ENCODE measurements around the gene TTC7B. TPM values are rescaled to one million over a fixed set of nuclear protein-coding genes. Genes with fewer than 3 reads are reported as not detected.

Gene TTC7B
- total RNA-seq, 2 experiments from 2014 or later, result 8.8 to 9.5 TPM

GRCh38 chr14:90655829-90656228, 160.4 kb downstream of the TTC7B start:
- DNase-seq, result no peak
- Mint-ChIP-seq H3K27ac (no peak overlapping the region), H3K36me3 (ENCODE audit: low read depth) (no peaks in the 10 kb centered on the region), H3K4me3 (no peak overlapping the region), H3K9me3 (no peaks in the 10 kb centered on the region), H3K4me1 (peaks cover 9% of the 10 kb centered on the region), H3K27me3 (no peaks in the 10 kb centered on the region)
- ChIA-PET POLR2A (no interaction called here), CTCF (no interaction called here)

GRCh38 chr14:90654831-90655276, 161.4 kb downstream of the TTC7B start:
- H3K27me3 Mint-ChIP-seq, result no peaks in the 10 kb centered on the region
- POLR2A ChIA-PET, result no interaction called here
- H3K9me3 Mint-ChIP-seq, result no peaks in the 10 kb centered on the region

GRCh38 chr14:90652626-90653025, 163.6 kb downstream of the TTC7B start:
- DNase-seq, result no peak
- ChIA-PET CTCF (interaction anchor here (0.9 kb wide), 1 partner anchor 9 kb away, joined by 3 read pairs; no protein-coding TSS in a partner anchor), POLR2A (no interaction called here)
- H3K36me3 Mint-ChIP-seq (ENCODE audit: low read depth), result no peaks in the 10 kb centered on the region
- H3K4me3 Mint-ChIP-seq, result no peak overlapping the region
- no peaks in the 10 kb centered on the region for H3K4me1 Mint-ChIP-seq
- H3K27me3 Mint-ChIP-seq, result no peaks in the 10 kb centered on the region
- H3K9me3 Mint-ChIP-seq, result no peaks in the 10 kb centered on the region
- no peak overlapping the region for H3K27ac Mint-ChIP-seq

More at GRCh38 chr14:90654831-90655276, 161.4 kb downstream of the TTC7B start:
- H3K36me3 Mint-ChIP-seq (ENCODE audit: low read depth), result no peaks in the 10 kb centered on the region
- H3K4me3 Mint-ChIP-seq, result no peak overlapping the region
- CTCF ChIA-PET, result no interaction called here
- H3K4me1 Mint-ChIP-seq, result peaks cover 9% of the 10 kb centered on the region
- H3K27ac Mint-ChIP-seq, result no peak overlapping the region
- DNase-seq, result no peak

- POLR2A ChIA-PET, result no interaction called here
- CTCF ChIA-PET, result interaction anchor here (0.9 kb wide), 1 partner anchor 9 kb away, joined by 3 read pairs; no protein-coding TSS in a partner anchor
- Mint-ChIP-seq H3K27me3 (no peaks in the 10 kb centered on the region), H3K4me1 (no peaks in the 10 kb centered on the region), H3K36me3 (ENCODE audit: low read depth) (no peaks in the 10 kb centered on the region), H3K9me3 (no peaks in the 10 kb centered on the region), H3K27ac (no peak overlapping the region), H3K4me3 (no peak overlapping the region)
- DNase-seq, result no peak
Observed at GRCh38 chr14:90651976-90652560, 164.2 kb downstream of the TTC7B start.

- POLR2A ChIA-PET, result no interaction called here
Observed at GRCh38 chr14:90651271-90651804, 164.9 kb downstream of the TTC7B start.

GRCh38 chr14:90649557-90650135, 166.6 kb downstream of the TTC7B start:
- POLR2A ChIA-PET, result no interaction called here
- Mint-ChIP-seq H3K27me3 (no peaks in the 10 kb centered on the region), H3K27ac (no peak overlapping the region), H3K36me3 (ENCODE audit: low read depth) (no peaks in the 10 kb centered on the region), H3K4me3 (no peak overlapping the region), H3K9me3 (no peaks in the 10 kb centered on the region), H3K4me1 (no peaks in the 10 kb centered on the region)
- DNase-seq, result no peak
- CTCF ChIA-PET, result no interaction called here

More at GRCh38 chr14:90651271-90651804, 164.9 kb downstream of the TTC7B start:
- no peaks in the 10 kb centered on the region for H3K9me3 Mint-ChIP-seq
- H3K27ac Mint-ChIP-seq, result no peak overlapping the region
- no peaks in the 10 kb centered on the region for H3K4me1 Mint-ChIP-seq
- CTCF ChIA-PET, result no interaction called here
- no peaks in the 10 kb centered on the region for H3K36me3 Mint-ChIP-seq (ENCODE audit: low read depth)
- H3K4me3 Mint-ChIP-seq, result no peak overlapping the region
- DNase-seq, result no peak
- H3K27me3 Mint-ChIP-seq, result no peaks in the 10 kb centered on the region

GRCh38 chr14:90649083-90649482, 167.1 kb downstream of the TTC7B start:
- no peaks in the 10 kb centered on the region for H3K27me3 Mint-ChIP-seq
- no peaks in the 10 kb centered on the region for H3K9me3 Mint-ChIP-seq
- no peak for DNase-seq
- no peaks in the 10 kb centered on the region for H3K36me3 Mint-ChIP-seq (ENCODE audit: low read depth)
- no peaks in the 10 kb centered on the region for H3K4me1 Mint-ChIP-seq
- H3K27ac Mint-ChIP-seq, result no peak overlapping the region
- no peak overlapping the region for H3K4me3 Mint-ChIP-seq
- POLR2A ChIA-PET, result no interaction called here
- CTCF ChIA-PET, result no interaction called here

- no peak for DNase-seq
- no peaks in the 10 kb centered on the region for H3K9me3 Mint-ChIP-seq
- ChIA-PET CTCF (no interaction called here), POLR2A (interaction anchor here (0.6 kb wide), 1 partner anchor 18 kb away, joined by 3 read pairs; no protein-coding TSS in a partner anchor)
- H3K4me1 Mint-ChIP-seq, result no peaks in the 10 kb centered on the region
- H3K27ac Mint-ChIP-seq, result no peak overlapping the region
- no peaks in the 10 kb centered on the region for H3K36me3 Mint-ChIP-seq (ENCODE audit: low read depth)
- H3K27me3 Mint-ChIP-seq, result no peaks in the 10 kb centered on the region
- no peak overlapping the region for H3K4me3 Mint-ChIP-seq
Observed at GRCh38 chr14:90648421-90648820, 167.8 kb downstream of the TTC7B start.

GRCh38 chr14:90647473-90648005, 168.7 kb downstream of the TTC7B start:
- Mint-ChIP-seq H3K4me1 (no peaks in the 10 kb centered on the region), H3K27ac (no peak overlapping the region), H3K4me3 (no peak overlapping the region), H3K27me3 (no peaks in the 10 kb centered on the region), H3K9me3 (no peaks in the 10 kb centered on the region), H3K36me3 (ENCODE audit: low read depth) (no peaks in the 10 kb centered on the region)
- POLR2A ChIA-PET, result no interaction called here
- CTCF ChIA-PET, result no interaction called here
- no peak for DNase-seq

GRCh38 chr14:90645842-90646443, 170.3 kb downstream of the TTC7B start:
- Mint-ChIP-seq H3K4me1 (no peaks in the 10 kb centered on the region), H3K27me3 (no peaks in the 10 kb centered on the region), H3K9me3 (no peaks in the 10 kb centered on the region), H3K36me3 (ENCODE audit: low read depth) (no peaks in the 10 kb centered on the region), H3K4me3 (no peak overlapping the region), H3K27ac (no peak overlapping the region)
- CTCF ChIA-PET, result no interaction called here
- no peak for DNase-seq
- POLR2A ChIA-PET, result interaction anchor here (1.4 kb wide), 1 partner anchor 112 kb away, joined by 4 read pairs; no protein-coding TSS in a partner anchor

- Mint-ChIP-seq H3K4me3 (no peak overlapping the region), H3K36me3 (ENCODE audit: low read depth) (no peaks in the 10 kb centered on the region)
- CTCF ChIA-PET, result no interaction called here
Observed at GRCh38 chr14:90644882-90645281, 171.3 kb downstream of the TTC7B start.

GRCh38 chr14:90643982-90644670, 172.1 kb downstream of the TTC7B start:
- ChIA-PET POLR2A (no interaction called here), CTCF (no interaction called here)

More at GRCh38 chr14:90644882-90645281, 171.3 kb downstream of the TTC7B start:
- Mint-ChIP-seq H3K27me3 (no peaks in the 10 kb centered on the region), H3K27ac (no peak overlapping the region), H3K4me1 (no peaks in the 10 kb centered on the region), H3K9me3 (no peaks in the 10 kb centered on the region)
- POLR2A ChIA-PET, result no interaction called here
- DNase-seq, result no peak

GRCh38 chr14:90642244-90642717, 173.9 kb downstream of the TTC7B start:
- CTCF ChIA-PET, result no interaction called here
- H3K4me1 Mint-ChIP-seq, result no peaks in the 10 kb centered on the region
- H3K27ac Mint-ChIP-seq, result no peak overlapping the region
- H3K36me3 Mint-ChIP-seq (ENCODE audit: low read depth), result no peaks in the 10 kb centered on the region
- H3K4me3 Mint-ChIP-seq, result no peak overlapping the region
- POLR2A ChIA-PET, result no interaction called here
- no peak for DNase-seq
- H3K27me3 Mint-ChIP-seq, result no peaks in the 10 kb centered on the region
- no peaks in the 10 kb centered on the region for H3K9me3 Mint-ChIP-seq

More at GRCh38 chr14:90643982-90644670, 172.1 kb downstream of the TTC7B start:
- DNase-seq, result no peak
- H3K36me3 Mint-ChIP-seq (ENCODE audit: low read depth), result no peaks in the 10 kb centered on the region
- H3K4me1 Mint-ChIP-seq, result no peaks in the 10 kb centered on the region
- H3K27ac Mint-ChIP-seq, result no peak overlapping the region
- no peaks in the 10 kb centered on the region for H3K27me3 Mint-ChIP-seq
- no peaks in the 10 kb centered on the region for H3K9me3 Mint-ChIP-seq
- H3K4me3 Mint-ChIP-seq, result no peak overlapping the region

All from activated CD4-positive, alpha-beta memory T cell treated with anti-CD3 and anti-CD28 coated beads, Interleukin-2, amount 10 ng/mL, durations not matched to agents 7 days and 5 days (primary cell).